ENCODE data around the gene CDC73.

Gene CDC73

DNA sequence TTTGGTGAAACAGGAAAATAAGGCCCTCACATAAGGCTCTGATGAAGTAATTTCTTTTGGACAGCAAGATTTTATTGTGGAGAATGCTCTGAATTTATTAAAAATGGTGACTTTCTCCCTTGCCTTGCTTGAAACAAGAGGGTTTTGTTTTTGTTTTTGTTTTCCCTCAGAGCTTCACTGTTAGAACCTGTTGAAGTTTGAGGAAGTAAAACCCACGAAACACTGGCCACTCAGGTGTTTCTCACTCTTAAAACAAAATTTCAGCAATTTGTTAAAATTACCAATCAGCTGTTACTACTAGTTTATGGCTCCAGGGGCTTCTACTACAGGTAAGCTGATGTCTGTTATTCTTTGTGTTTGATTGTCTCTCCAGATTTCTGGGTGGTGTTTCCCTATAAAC lies 177.2 kb downstream of the CDC73 start:
- DNase-seq = no peak

DNA sequence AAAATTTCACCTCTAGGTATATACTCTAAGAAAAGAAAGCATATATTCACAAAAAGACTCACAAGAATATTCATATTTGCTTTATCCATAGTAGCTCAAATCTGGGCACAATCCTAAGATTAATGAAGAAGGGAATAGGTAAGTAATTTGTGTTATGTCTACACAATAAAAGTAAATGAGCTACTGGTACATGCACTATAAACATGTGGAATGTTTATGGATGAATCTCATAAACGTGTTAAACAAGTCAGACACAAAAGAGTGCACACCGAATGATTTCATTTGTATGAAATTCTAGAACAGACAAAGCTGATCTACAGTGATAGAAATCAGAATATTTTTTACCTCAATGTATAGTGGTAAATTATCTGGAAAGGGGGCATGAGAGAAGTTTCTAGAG lies 179.9 kb downstream of the CDC73 start:
- no peak for DNase-seq

DNA sequence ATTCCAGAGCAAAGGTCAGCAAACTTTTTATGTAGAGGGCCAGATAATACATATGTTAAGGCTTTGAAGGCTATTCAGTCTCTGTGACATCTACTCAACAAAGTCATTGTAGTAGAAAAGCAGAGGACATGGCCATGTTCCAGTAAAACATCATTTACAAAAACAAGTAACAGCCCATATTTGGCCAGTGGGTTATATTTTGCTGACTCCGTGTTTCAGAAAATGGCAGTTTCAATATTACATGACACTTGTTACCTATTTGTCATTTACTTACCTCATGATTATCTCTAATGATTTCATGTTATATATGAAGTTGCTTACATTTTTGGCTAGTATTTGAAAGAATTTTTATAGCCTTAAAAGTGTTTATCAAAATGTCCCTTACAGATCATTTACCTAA lies 182.0 kb downstream of the CDC73 start:
- no peak for DNase-seq
